Right atrium auricular region (tissue), 2 donors: Measurements from ENCODE around the gene ONECUT3. TPM values are rescaled to one million over a fixed set of nuclear protein-coding genes. Genes with fewer than 3 reads are reported as not detected.

Experiments
- DNase-seq: peaks from one replicate; pipeline ENCODE4 v3.0.0-alpha.2; 2019; ENCODE audit warnings: low spot score
- H3K27ac ChIP-seq, 2 donors: fragments of 200-600 bp; sonication (generic); 1 replicate in 1 of 2; 2 replicates in 1 of 2; pipeline ENCODE4 v1.5.1; 2016 to 2019
- H3K27me3 ChIP-seq, 2 donors: fragments of 200-600 bp; sonication (generic); one replicate each; pipeline versions ENCODE4 v1.5.1 to v1.6.0; 2017 to 2019
- H3K36me3 ChIP-seq: fragments of 200-600 bp; sonication (generic); one replicate; pipeline ENCODE4 v1.5.1; 2016
- H3K4me1 ChIP-seq, 2 donors: fragments of 200-600 bp; sonication (generic); one replicate each; pipeline versions ENCODE4 v1.5.1 to v1.6.0; 2017 to 2019
- H3K4me3 ChIP-seq, 2 donors: fragments of 200-600 bp; sonication (generic); 1 replicate in 1 of 2; 2 replicates in 1 of 2; pipeline ENCODE4 v1.5.1; 2017 to 2019; ENCODE audit warnings: mild to moderate bottlenecking in 1 of 2, moderate library complexity in 1 of 2
- H3K9me3 ChIP-seq, 2 donors: fragments of 200-600 bp; sonication (generic); one replicate each; pipeline ENCODE4 v1.5.1; 2019
- CTCF ChIP-seq, 2 donors: fragments of 200-600 bp; sonication (generic); IDR thresholded peaks; one replicate each; pipeline ENCODE4 v1.5.1; 2019; ENCODE audit warnings: antibody characterized with exemption in 2 of 2
- total RNA-seq, 2 donors: library from RNA; depleted of rRNA; stranded (reverse); fragments of >200 nt; gene quantifications; one replicate each; pipeline ENCODE4 v1.1.0, GENCODE V29; 2016

ONECUT3 gene
- total RNA-seq, 2 donors from 2014 or later: not detected

- H3K9me3 ChIP-seq: no peaks in the 10 kb centered on the region
- TF ChIP-seq CTCF (IDR thresholded peaks at IDR 0.05): no peak
- H3K27ac ChIP-seq: no peak overlapping the region
- no peaks in the 10 kb centered on the region for H3K27me3 ChIP-seq
- H3K4me1 ChIP-seq: peaks cover 0 to 7% of the 10 kb centered on the region in 2 donors
- no peak overlapping the region for H3K4me3 ChIP-seq
- H3K36me3 ChIP-seq: no peaks in the 10 kb centered on the region
- DNase-seq: no peak
Measured at GRCh38 chr19:1799695-1800342, 46.5 kb downstream of the ONECUT3 start.

GRCh38 chr19:1804858-1805257 is 51.6 kb downstream of the ONECUT3 start:
- TF ChIP-seq CTCF (IDR thresholded peaks at IDR 0.05): no peak
- Histone ChIP-seq H3K9me3 (no peaks in the 10 kb centered on the region), H3K36me3 (no peaks in the 10 kb centered on the region), H3K27me3 (no peaks in the 10 kb centered on the region), H3K4me1 (no peaks in the 10 kb centered on the region), H3K4me3 (no peak overlapping the region), H3K27ac (no peak overlapping the region)
- DNase-seq: no peak

GRCh38 chr19:1805401-1806183 is 52.3 kb downstream of the ONECUT3 start:
- TF ChIP-seq CTCF (IDR thresholded peaks at IDR 0.05): no peak
- Histone ChIP-seq H3K27ac (no peak overlapping the region), H3K9me3 (no peaks in the 10 kb centered on the region), H3K27me3 (no peaks in the 10 kb centered on the region), H3K4me1 (no peaks in the 10 kb centered on the region), H3K4me3 (no peak overlapping the region), H3K36me3 (no peaks in the 10 kb centered on the region)
- DNase-seq: no peak

- Histone ChIP-seq H3K4me1 (peaks cover 0 to 3% of the 10 kb centered on the region in 2 donors), H3K9me3 (no peaks in the 10 kb centered on the region), H3K36me3 (no peaks in the 10 kb centered on the region), H3K27ac (no peak overlapping the region), H3K4me3 (no peak overlapping the region), H3K27me3 (no peaks in the 10 kb centered on the region)
- no peak for DNase-seq
- no peak for TF ChIP-seq CTCF (IDR thresholded peaks at IDR 0.05)
Measured at GRCh38 chr19:1806184-1807029, 53.1 kb downstream of the ONECUT3 start.

GRCh38 chr19:1807030-1807694 is 53.9 kb downstream of the ONECUT3 start:
- DNase-seq: no peak
- H3K4me3 ChIP-seq: no peak overlapping the region
- H3K4me1 ChIP-seq: peaks cover 0 to 10% of the 10 kb centered on the region in 2 donors
- no peaks in the 10 kb centered on the region for H3K9me3 ChIP-seq
- H3K27ac ChIP-seq: no peak overlapping the region
- H3K36me3 ChIP-seq: no peaks in the 10 kb centered on the region
- H3K27me3 ChIP-seq: no peaks in the 10 kb centered on the region
- no peak for TF ChIP-seq CTCF (IDR thresholded peaks at IDR 0.05)
